ENCODE measurements around the gene CDC25A.

DNA sequence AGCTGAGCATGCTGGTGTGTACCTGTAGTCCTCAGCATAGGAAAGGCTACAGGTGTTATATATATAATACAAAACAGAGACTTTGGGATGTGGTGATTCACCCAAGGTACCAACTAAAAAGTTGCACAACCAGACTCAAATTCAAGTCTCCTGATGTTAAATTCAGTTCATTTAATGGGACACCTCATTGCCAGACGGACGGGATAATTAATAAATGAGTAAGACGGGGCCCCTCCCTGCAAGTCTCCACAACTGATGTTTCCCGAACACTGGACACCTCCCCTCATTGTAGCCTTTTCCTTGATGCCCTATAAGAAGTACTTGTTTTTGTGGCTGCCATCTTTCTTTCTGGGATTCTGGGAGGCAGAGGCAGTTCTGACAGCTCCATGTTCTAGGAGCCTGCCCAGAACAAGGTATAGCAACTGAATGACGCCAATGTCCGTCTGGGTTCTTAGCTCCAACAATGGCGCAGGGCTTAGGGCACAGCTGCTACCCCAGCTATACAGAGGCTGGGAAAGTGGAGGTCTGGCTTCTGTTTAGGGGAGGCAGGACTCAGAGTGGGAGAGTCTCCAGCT, 50.7 kb downstream of the CDC25A start:
- TF ChIP-seq ZNF70 (CRISPR knock-in tag; IDR thresholded peaks at IDR 0.05) (no peak), OSR1 (CRISPR knock-in tag; IDR thresholded peaks at IDR 0.05) (no peak), ISL1 (CRISPR knock-in tag; IDR thresholded peaks at IDR 0.05) (no peak), GLIS3 (CRISPR knock-in tag; IDR thresholded peaks at IDR 0.05) (no peak)
- TF ChIP-seq, protein P1, sequence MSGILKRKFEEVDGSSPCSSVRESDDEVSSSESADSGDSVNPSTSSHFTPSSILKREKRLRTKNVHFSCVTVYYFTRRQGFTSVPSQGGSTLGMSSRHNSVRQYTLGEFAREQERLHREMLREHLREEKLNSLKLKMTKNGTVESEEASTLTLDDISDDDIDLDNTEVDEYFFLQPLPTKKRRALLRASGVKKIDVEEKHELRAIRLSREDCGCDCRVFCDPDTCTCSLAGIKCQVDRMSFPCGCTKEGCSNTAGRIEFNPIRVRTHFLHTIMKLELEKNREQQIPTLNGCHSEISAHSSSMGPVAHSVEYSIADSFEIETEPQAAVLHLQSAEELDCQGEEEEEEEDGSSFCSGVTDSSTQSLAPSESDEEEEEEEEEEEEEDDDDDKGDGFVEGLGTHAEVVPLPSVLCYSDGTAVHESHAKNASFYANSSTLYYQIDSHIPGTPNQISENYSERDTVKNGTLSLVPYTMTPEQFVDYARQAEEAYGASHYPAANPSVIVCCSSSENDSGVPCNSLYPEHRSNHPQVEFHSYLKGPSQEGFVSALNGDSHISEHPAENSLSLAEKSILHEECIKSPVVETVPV (CRISPR knock-in tag; IDR thresholded peaks at IDR 0.05): no peak
- TF ChIP-seq, protein P2, sequence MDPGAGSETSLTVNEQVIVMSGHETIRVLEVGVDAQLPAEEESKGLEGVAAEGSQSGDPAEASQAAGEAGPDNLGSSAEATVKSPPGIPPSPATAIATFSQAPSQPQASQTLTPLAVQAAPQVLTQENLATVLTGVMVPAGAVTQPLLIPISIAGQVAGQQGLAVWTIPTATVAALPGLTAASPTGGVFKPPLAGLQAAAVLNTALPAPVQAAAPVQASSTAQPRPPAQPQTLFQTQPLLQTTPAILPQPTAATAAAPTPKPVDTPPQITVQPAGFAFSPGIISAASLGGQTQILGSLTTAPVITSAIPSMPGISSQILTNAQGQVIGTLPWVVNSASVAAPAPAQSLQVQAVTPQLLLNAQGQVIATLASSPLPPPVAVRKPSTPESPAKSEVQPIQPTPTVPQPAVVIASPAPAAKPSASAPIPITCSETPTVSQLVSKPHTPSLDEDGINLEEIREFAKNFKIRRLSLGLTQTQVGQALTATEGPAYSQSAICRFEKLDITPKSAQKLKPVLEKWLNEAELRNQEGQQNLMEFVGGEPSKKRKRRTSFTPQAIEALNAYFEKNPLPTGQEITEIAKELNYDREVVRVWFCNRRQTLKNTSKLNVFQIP (CRISPR knock-in tag; IDR thresholded peaks at IDR 0.05; ENCODE audit: borderline replicate concordance, low read depth): no peak
- TF ChIP-seq, protein P3, sequence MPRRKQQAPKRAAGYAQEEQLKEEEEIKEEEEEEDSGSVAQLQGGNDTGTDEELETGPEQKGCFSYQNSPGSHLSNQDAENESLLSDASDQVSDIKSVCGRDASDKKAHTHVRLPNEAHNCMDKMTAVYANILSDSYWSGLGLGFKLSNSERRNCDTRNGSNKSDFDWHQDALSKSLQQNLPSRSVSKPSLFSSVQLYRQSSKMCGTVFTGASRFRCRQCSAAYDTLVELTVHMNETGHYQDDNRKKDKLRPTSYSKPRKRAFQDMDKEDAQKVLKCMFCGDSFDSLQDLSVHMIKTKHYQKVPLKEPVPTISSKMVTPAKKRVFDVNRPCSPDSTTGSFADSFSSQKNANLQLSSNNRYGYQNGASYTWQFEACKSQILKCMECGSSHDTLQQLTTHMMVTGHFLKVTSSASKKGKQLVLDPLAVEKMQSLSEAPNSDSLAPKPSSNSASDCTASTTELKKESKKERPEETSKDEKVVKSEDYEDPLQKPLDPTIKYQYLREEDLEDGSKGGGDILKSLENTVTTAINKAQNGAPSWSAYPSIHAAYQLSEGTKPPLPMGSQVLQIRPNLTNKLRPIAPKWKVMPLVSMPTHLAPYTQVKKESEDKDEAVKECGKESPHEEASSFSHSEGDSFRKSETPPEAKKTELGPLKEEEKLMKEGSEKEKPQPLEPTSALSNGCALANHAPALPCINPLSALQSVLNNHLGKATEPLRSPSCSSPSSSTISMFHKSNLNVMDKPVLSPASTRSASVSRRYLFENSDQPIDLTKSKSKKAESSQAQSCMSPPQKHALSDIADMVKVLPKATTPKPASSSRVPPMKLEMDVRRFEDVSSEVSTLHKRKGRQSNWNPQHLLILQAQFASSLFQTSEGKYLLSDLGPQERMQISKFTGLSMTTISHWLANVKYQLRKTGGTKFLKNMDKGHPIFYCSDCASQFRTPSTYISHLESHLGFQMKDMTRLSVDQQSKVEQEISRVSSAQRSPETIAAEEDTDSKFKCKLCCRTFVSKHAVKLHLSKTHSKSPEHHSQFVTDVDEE (CRISPR knock-in tag; IDR thresholded peaks at IDR 0.05): no peak
- TF ChIP-seq, protein P4, sequence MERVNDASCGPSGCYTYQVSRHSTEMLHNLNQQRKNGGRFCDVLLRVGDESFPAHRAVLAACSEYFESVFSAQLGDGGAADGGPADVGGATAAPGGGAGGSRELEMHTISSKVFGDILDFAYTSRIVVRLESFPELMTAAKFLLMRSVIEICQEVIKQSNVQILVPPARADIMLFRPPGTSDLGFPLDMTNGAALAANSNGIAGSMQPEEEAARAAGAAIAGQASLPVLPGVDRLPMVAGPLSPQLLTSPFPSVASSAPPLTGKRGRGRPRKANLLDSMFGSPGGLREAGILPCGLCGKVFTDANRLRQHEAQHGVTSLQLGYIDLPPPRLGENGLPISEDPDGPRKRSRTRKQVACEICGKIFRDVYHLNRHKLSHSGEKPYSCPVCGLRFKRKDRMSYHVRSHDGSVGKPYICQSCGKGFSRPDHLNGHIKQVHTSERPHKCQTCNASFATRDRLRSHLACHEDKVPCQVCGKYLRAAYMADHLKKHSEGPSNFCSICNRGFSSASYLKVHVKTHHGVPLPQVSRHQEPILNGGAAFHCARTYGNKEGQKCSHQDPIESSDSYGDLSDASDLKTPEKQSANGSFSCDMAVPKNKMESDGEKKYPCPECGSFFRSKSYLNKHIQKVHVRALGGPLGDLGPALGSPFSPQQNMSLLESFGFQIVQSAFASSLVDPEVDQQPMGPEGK (CRISPR knock-in tag; IDR thresholded peaks at IDR 0.05; ENCODE audit: borderline replicate concordance): no peak

Measured in SK-N-SH treated with all-trans-retinoic acid at 6 μM for 48 hours (cell line).